ENCODE measurements around the gene NCR2.

NCR2 gene

DNA sequence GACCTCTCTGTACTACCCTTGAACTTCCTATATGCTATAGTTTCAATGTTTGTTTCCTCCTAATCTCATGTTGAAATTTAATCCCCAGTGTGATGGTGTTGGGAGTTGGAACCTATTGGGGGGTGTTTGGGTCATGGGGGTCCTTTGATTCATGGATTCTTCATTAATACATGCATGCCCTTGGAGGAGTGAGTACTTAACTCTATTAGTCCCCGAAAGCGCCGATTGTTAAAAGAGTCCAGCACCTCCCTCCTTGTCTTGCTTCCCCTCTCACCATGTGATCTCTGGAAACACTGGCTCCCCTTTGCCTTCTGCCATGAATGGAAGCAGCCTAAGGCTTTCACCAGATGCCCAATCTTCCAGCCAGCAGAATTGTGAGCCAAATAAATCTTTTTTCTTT lies 31.7 kb downstream of the NCR2 start:
- in situ Hi-C loops (cut with HindIII; ENCODE audit: low pct_ligation_motif_present, low sequenced_read_pairs) = no loop called here
- no peak for DNase-seq

DNA sequence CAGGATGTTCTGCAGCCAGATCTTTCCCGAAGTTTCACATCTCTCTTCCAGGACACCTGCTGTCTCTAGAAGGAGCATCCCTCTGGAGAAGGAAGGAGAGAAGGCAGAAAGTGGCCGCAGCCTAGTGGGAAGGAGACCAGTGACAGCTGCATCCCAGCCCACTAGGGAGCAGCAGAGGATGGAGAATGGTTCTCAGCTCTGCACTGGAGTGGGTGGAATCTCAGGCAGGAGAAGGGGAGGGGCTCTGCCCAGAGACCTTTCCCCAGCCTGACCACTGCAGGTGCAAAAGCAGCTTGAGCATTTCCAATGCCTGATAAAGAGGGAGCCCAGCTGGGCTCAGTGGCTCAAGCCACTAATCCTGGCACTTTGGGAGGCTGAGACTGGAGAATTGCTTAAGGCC lies 32.3 kb downstream of the NCR2 start:
- TF ChIP-seq, protein P1, sequence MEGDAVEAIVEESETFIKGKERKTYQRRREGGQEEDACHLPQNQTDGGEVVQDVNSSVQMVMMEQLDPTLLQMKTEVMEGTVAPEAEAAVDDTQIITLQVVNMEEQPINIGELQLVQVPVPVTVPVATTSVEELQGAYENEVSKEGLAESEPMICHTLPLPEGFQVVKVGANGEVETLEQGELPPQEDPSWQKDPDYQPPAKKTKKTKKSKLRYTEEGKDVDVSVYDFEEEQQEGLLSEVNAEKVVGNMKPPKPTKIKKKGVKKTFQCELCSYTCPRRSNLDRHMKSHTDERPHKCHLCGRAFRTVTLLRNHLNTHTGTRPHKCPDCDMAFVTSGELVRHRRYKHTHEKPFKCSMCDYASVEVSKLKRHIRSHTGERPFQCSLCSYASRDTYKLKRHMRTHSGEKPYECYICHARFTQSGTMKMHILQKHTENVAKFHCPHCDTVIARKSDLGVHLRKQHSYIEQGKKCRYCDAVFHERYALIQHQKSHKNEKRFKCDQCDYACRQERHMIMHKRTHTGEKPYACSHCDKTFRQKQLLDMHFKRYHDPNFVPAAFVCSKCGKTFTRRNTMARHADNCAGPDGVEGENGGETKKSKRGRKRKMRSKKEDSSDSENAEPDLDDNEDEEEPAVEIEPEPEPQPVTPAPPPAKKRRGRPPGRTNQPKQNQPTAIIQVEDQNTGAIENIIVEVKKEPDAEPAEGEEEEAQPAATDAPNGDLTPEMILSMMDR (IDR thresholded peaks at IDR 0.05; ENCODE audit: low read depth, low read length, missing control alignments) = peak; percentile 88
- in situ Hi-C loops (cut with HindIII; ENCODE audit: low pct_ligation_motif_present, low sequenced_read_pairs) = no loop called here
- no peak overlapping the region for H3K4me3 ChIP-seq (ENCODE audit: low read depth, low read length)
- peaks cover 35% of the 10 kb centered on the region for H3K27me3 ChIP-seq (replicated peaks)
- peak; percentile 58 for DNase-seq
- no peak overlapping the region for H3K27ac ChIP-seq
- no peaks in the 10 kb centered on the region for H3K36me3 ChIP-seq (replicated peaks)

More for the DNA sequence above, 31.7 kb downstream of the NCR2 start:
- Histone ChIP-seq H3K27me3 (replicated peaks) (peaks cover 29% of the 10 kb centered on the region), H3K4me3 (ENCODE audit: low read depth, low read length) (no peak overlapping the region), H3K27ac (no peak overlapping the region), H3K36me3 (replicated peaks) (no peaks in the 10 kb centered on the region)
- TF ChIP-seq, protein P1 (IDR thresholded peaks at IDR 0.05; ENCODE audit: low read depth, low read length, missing control alignments) = no peak

DNA sequence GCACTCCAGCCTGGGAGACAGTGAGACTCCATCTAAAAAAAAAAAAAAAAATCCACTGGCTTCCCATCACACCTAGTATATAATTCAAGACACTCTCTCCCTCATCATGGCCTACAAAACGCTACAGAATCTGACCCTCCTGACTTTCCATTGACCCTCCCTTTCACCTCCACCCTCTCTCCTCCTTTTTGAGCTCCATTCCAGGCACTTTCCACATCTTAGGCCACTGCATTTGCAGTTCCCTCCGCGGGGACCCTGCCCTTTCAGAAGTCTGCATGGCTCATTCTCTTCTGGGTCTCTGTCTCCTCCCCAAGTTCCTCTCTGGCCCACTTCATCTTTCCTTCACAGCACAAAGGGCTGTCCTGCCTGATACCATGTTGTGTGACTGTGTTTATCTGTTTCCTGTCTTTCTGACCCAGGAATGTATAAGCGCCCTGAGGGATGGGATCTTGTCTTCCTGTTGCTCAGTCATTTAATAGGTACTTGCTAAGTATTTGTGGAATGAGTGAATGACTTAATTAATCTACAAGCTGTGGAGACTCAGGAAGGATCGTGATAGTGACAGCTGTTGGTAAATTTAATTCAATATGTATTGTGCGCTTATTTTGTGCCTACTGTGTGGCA lies 35.2 kb downstream of the NCR2 start:
- no peak for DNase-seq
- Histone ChIP-seq H3K36me3 (replicated peaks) (no peaks in the 10 kb centered on the region), H3K4me3 (ENCODE audit: low read depth, low read length) (no peak overlapping the region), H3K27ac (no peak overlapping the region), H3K27me3 (replicated peaks) (peaks cover 57% of the 10 kb centered on the region)
- in situ Hi-C loops (cut with HindIII; ENCODE audit: low pct_ligation_motif_present, low sequenced_read_pairs) = no loop called here
- TF ChIP-seq, protein P1 (IDR thresholded peaks at IDR 0.05; ENCODE audit: low read depth, low read length, missing control alignments) = no peak

DNA sequence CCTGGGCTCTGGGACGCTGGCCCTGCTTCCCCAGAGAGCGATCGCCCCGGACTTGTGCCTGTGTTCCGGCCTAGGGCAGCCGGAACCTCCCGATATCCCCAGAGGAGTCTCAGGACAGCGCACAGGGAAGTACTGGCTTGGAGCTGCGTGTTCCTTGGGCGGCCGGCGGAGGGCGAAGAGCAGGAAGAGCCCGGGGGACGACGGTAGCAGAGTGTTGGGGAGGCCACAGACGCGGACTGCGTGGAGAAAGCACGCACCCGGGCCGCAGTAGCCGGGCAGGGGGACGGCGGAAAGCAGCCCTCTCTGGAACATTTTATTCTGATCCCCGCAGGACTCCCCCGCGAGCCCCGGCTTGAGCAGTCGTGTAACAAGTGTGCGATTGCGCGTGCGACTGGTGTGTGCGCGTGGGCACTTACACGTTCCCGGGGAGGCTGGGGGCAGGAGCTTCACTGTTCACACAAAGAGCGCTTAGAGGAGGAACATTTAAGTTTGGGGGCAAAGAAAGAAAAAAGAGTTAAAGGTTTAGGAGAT lies 36.1 kb downstream of the NCR2 start:
- Histone ChIP-seq H3K36me3 (replicated peaks) (no peaks in the 10 kb centered on the region), H3K27ac (no peak overlapping the region), H3K27me3 (replicated peaks) (peaks cover 62% of the 10 kb centered on the region), H3K4me3 (ENCODE audit: low read depth, low read length) (peak overlapping the region; percentile 34)
- DNase-seq = peak; percentile 52
- in situ Hi-C loops (cut with HindIII; ENCODE audit: low pct_ligation_motif_present, low sequenced_read_pairs) = no loop called here
- TF ChIP-seq, protein P1 (IDR thresholded peaks at IDR 0.05; ENCODE audit: low read depth, low read length, missing control alignments) = peak; percentile 65

DNA sequence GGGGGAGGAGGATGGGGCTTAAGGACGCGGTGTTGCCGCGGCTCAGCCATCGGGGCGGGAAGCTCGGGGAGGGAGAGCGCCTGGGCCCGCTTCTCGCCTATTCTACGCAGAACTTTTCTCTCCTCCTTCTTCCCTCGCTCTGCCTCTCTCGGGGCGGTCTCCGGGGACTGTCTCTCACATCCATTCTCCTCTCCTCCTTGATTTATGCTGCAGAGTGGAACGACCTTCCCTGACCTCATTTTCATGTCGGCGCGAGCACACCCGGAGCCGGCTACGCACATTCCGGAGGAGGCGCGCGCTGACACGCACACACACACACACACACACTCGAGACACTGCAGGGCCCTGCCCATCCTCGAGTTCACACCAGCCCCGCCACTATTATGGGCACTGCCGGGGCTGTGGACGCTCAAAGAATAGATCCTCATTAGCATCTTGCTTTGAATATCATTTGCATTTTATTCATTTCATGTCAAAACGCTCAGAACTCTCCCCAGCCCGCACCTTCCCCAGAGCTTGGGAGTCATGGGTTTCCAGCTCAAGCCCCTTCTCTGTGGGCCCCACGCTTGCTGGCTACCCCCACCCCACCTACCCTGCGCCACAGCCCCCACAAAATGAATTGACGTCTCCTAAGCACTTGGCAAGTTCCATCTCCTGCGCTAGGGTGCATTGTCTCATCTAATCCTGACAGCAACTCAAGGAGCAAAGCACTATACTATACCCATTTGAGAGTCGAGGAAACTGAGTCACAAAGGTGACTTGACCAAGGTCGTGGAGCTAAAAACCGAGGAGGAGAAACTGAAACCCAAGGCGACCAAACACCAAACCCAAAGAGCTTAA lies 36.8 kb downstream of the NCR2 start:
- TF ChIP-seq, protein P1 (IDR thresholded peaks at IDR 0.05; ENCODE audit: low read depth, low read length, missing control alignments) = no peak
- no peak for DNase-seq
- H3K36me3 ChIP-seq (replicated peaks) = no peaks in the 10 kb centered on the region
- H3K27ac ChIP-seq = no peak overlapping the region
- peaks cover 64% of the 10 kb centered on the region for H3K27me3 ChIP-seq (replicated peaks)
- H3K4me3 ChIP-seq (ENCODE audit: low read depth, low read length) = peak overlapping the region; percentile 34
- in situ Hi-C loops (cut with HindIII; ENCODE audit: low pct_ligation_motif_present, low sequenced_read_pairs) = no loop called here

Measured in brain microvascular endothelial cell (primary cell).